K562 (cell line): ENCODE measurements around the gene LANCL1.

Experiments
- AFF4 ChIP-seq: sonication (generic); formaldehyde crosslinking; IDR thresholded peaks from 2 replicates; pipeline ENCODE4 v1.8.0; 2023; ENCODE audit warnings: mild to moderate bottlenecking, missing genetic modification reagents
- ARID2 ChIP-seq: fragments of 450-650 bp; IDR thresholded peaks from 2 replicates; pipeline ENCODE4 v1.6.1; 2017; ENCODE audit warnings: antibody characterized with exemption, mild to moderate bottlenecking
- C11orf30 ChIP-seq: fragments of 450-650 bp; IDR thresholded peaks from 2 replicates; pipeline ENCODE4 v1.6.1; 2016; ENCODE audit warnings: low read depth, mild to moderate bottlenecking
- CBX8 ChIP-seq: fragments of 200-600 bp; sonication (generic); IDR thresholded peaks from 2 replicates; pipeline ENCODE4 v1.6.1; 2012; ENCODE audit warnings: borderline replicate concordance, mixed run types, low read depth, mild to moderate bottlenecking, moderate library complexity, mixed read lengths, low read length, control low read depth, inconsistent platforms; ENCODE audit not compliant: poor library complexity, severe bottlenecking; ENCODE audit errors: extremely low read depth
- CTCF ChIP-seq, 3 experiments: IDR thresholded peaks in 2 of 3; conservative IDR thresholded peaks in 1 of 3; 2 replicates each; pipeline ENCODE4 v1.5.1; 2011 to 2012; ENCODE audit warnings: low read length in 3 of 3, mild to moderate bottlenecking in 3 of 3, control low read depth in 2 of 3, improper control_type of control experiment in 1 of 3, inconsistent platforms in 1 of 3, low read depth in 1 of 3, mixed read lengths in 1 of 3, moderate library complexity in 1 of 3; ENCODE audit not compliant: insufficient read depth in 2 of 3
- ETV6 ChIP-seq, 3 experiments: fragments of 150-350 bp in 1 of 3; sonication (generic) in 1 of 3; formaldehyde crosslinking in 1 of 3; IDR thresholded peaks; 2 replicates each; pipeline versions ENCODE4 v1.6.1 to v1.8.0; 2014 to 2022; ENCODE audit warnings: borderline replicate concordance in 2 of 3, low read depth in 2 of 3, antibody characterized with exemption in 1 of 3, low read length in 1 of 3, mild to moderate bottlenecking in 1 of 3, missing genetic modification reagents in 1 of 3
- GTF2F1 ChIP-seq: IDR thresholded peaks from 2 replicates; pipeline ENCODE4 v1.6.1; 2011; ENCODE audit warnings: low read depth, low read length, improper control_type of control experiment
- KDM5B ChIP-seq: fragments of 200-600 bp; sonication (generic); IDR thresholded peaks from 2 replicates; pipeline ENCODE4 v1.6.1; 2012; ENCODE audit warnings: low read depth, mild to moderate bottlenecking, moderate library complexity, low read length, control low read depth, inconsistent platforms; ENCODE audit not compliant: insufficient replicate concordance
- NONO ChIP-seq, 2 experiments: fragments of 200-400 bp in 1 of 2; fragments of 450-650 bp in 1 of 2; formaldehyde crosslinking in 1 of 2; IDR thresholded peaks; 2 replicates each; pipeline ENCODE4 v1.6.1; 2017; ENCODE audit warnings: low read depth in 2 of 2, mild to moderate bottlenecking in 2 of 2, moderate library complexity in 2 of 2, low read length in 1 of 2
- POLR2AphosphoS5 ChIP-seq: IDR thresholded peaks from 2 replicates; pipeline ENCODE4 v1.6.1; 2011; ENCODE audit warnings: mild to moderate bottlenecking, low read depth, low read length, moderate library complexity; ENCODE audit not compliant: control insufficient read depth, insufficient read depth
- RBM22 ChIP-seq: fragments of 200-400 bp; formaldehyde crosslinking; IDR thresholded peaks from 2 replicates; pipeline ENCODE4 v1.6.1; 2018; ENCODE audit warnings: low read length, low read depth; ENCODE audit not compliant: poor library complexity, severe bottlenecking
- ZKSCAN1 ChIP-seq: fragments of 150-350 bp; IDR thresholded peaks from 2 replicates; pipeline ENCODE4 v1.6.1; 2016; ENCODE audit warnings: low read depth, low read length
- ZKSCAN8 ChIP-seq: fragments of 200-800 bp; sonication (Bioruptor generic); IDR thresholded peaks from 2 replicates; pipeline ENCODE4 v1.6.1; 2016; ENCODE audit warnings: missing genetic modification characterization, missing compliant biosample characterization
- ZNF184 ChIP-seq: sonication (generic); formaldehyde crosslinking; IDR thresholded peaks from 2 replicates; pipeline ENCODE4 v1.5.0; 2020; ENCODE audit warnings: missing genetic modification reagents

- no peak for TF ChIP-seq CTCF (IDR thresholded peaks at IDR 0.05 in 2 of 3, conservative IDR thresholded peaks at IDR 0.05 in 1 of 3; ENCODE audit: insufficient read depth in 2 of 3, low read depth in 1 of 3, low read length in 3 of 3)
- TF ChIP-seq ZNF184, result no peak
- no peak for TF ChIP-seq GTF2F1
- TF ChIP-seq NONO (IDR thresholded peaks at IDR 0.05; ENCODE audit: low read depth in 2 of 2, low read length in 1 of 2), result no peak
- TF ChIP-seq AFF4, result no peak
- no peak for TF ChIP-seq RBM22
- TF ChIP-seq KDM5B, result no peak
- no peak for TF ChIP-seq ZKSCAN8 (CRISPR knock-in tag)
- no peak for TF ChIP-seq ZKSCAN1
- no peak for TF ChIP-seq POLR2AphosphoS5
- no peak for TF ChIP-seq C11orf30
- TF ChIP-seq CBX8, result no peak
- TF ChIP-seq ETV6 (IDR thresholded peaks at IDR 0.05; ENCODE audit: borderline replicate concordance in 1 of 2, low read depth in 2 of 2, low read length in 1 of 2), result no peak
- TF ChIP-seq ETV6 (CRISPR knock-in tag; IDR thresholded peaks at IDR 0.05; ENCODE audit: borderline replicate concordance), result no peak
- no peak for TF ChIP-seq ARID2
Observed at GRCh38 chr2:210440206-210440605, 36.4 kb downstream of the LANCL1 start.
